Adipocyte (in vitro differentiated cells): Measurements from ENCODE around the gene CNEP1R1.

Source experiments
- DNase-seq: peaks from one replicate; pipeline ENCODE4 v3.0.0-alpha.2; 2015; ENCODE audit warnings: low read depth
- H3K27me3 ChIP-seq: replicated peaks from 2 replicates; pipeline ENCODE4 v1.7.0; 2013; ENCODE audit warnings: mild to moderate bottlenecking, low read length, moderate library complexity; ENCODE audit not compliant: control insufficient read depth, insufficient read depth
- H3K36me3 ChIP-seq: 2 replicates; pipeline ENCODE4 v1.7.0; 2013; ENCODE audit warnings: low read length, mild to moderate bottlenecking, moderate library complexity; ENCODE audit not compliant: control insufficient read depth, insufficient read depth, severe bottlenecking
- H3K4me1 ChIP-seq: 2 replicates; pipeline ENCODE4 v1.7.0; 2013; ENCODE audit warnings: mild to moderate bottlenecking, low read length, moderate library complexity; ENCODE audit not compliant: control insufficient read depth, insufficient read depth
- H3K4me3 ChIP-seq: 2 replicates; pipeline ENCODE4 v1.7.0; 2013; ENCODE audit warnings: mild to moderate bottlenecking, low read length, moderate library complexity
- H3K9ac ChIP-seq: 2 replicates; pipeline ENCODE4 v1.7.0; 2013; ENCODE audit warnings: mild to moderate bottlenecking, low read length, moderate library complexity
- H3K9me3 ChIP-seq: 2 replicates; pipeline ENCODE4 v1.7.0; 2013; ENCODE audit warnings: mild to moderate bottlenecking, low read length, moderate library complexity; ENCODE audit not compliant: control insufficient read depth

CNEP1R1 gene

DNA sequence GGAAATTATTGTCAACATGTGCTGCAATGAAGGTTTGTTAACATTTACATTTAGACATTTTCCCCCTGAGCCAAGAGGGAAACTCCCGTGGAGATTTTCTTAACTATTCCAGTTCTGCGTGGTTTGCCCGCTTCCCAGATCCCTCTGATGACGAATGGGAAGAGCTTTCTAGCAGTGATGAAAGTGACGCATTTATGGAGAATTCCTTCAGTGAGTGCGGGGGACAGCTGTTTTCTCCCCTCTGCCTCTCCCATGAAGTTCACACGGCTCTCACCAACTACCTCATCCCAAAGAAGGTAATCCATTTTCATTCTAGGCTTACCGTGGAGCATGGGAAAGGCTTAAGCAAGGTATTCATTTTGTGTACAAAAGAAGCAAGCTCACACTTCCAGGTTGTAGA, 59.0 kb downstream of the CNEP1R1 start:
- Histone ChIP-seq H3K9ac (no peak overlapping the region), H3K9me3 (no peaks in the 10 kb centered on the region), H3K4me3 (no peak overlapping the region), H3K36me3 (peaks cover 81% of the 10 kb centered on the region), H3K4me1 (peaks cover 4% of the 10 kb centered on the region), H3K27me3 (no peaks in the 10 kb centered on the region)
- DNase-seq: no peak

DNA sequence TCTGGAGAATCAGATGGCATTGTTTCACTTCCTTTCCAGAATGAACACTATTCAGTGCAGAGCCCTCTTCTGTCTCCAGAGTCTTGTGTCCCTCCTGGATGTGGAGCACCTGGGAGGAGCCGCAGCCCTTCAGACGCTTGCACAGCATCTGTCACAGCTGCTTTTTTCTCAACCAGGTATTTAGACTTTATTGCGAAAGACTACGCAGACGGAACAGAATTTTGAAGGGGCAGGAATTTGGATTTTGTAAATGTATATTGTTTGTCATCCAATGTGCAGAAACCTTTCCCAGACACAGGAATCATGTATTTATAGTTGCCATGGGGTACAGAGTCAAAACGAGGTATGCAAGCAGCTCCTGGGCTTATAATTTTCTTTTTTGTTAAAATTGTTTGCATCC, 61.2 kb downstream of the CNEP1R1 start:
- no peak for DNase-seq
- Histone ChIP-seq H3K9me3 (no peaks in the 10 kb centered on the region), H3K36me3 (peaks cover 79% of the 10 kb centered on the region), H3K4me3 (no peak overlapping the region), H3K4me1 (peaks cover 4% of the 10 kb centered on the region), H3K9ac (no peak overlapping the region), H3K27me3 (no peaks in the 10 kb centered on the region)
